ENCODE data around the gene ELMO1. TPM values are rescaled to one million over a fixed set of nuclear protein-coding genes. Genes with fewer than 3 reads are reported as not detected.

The ELMO1 gene
- total RNA-seq, 1 experiment from 2014 or later, result 7.8 TPM

DNA sequence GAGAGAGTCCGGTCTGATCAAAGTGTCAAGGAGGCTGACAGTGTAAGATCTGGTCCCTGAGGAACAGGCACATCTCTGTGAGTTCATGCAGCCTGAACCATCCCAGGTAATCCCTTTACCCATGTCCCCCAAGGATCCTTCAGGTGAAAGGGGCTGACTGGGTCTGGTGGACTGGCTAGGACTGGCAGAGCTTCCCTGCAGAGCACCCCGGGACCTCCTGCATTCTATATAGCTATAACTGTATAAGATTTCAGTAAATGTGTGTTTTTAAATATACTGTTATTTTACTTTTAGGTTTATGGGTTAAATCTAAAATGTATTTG, 246.8 kb downstream of the ELMO1 start:
- Histone ChIP-seq H4K5ac (ENCODE audit: insufficient read length, low read depth, low read length) (no peak overlapping the region), H3K14ac (ENCODE audit: insufficient read depth, low read length) (no peak overlapping the region), H3K23me2 (ENCODE audit: insufficient read length, low read depth, low read length, poor library complexity, severe bottlenecking) (no peaks in the 10 kb centered on the region), H4K20me1 (ENCODE audit: control insufficient read depth, insufficient read depth, insufficient read length) (no peaks in the 10 kb centered on the region), H3K56ac (ENCODE audit: insufficient read length, low read depth, low read length) (no peak overlapping the region), H2BK120ac (ENCODE audit: low read depth, low read length, poor library complexity, severe bottlenecking) (no peak overlapping the region), H3K23ac (ENCODE audit: insufficient read length, low read depth, low read length) (no peak overlapping the region), H3K27ac (ENCODE audit: insufficient read length, low read depth, low read length) (no peak overlapping the region), H3K4ac (ENCODE audit: low read depth, low read length) (no peak overlapping the region), H3K9me3 (ENCODE audit: control insufficient read depth, low read depth, low read length) (no peaks in the 10 kb centered on the region), H2BK5ac (ENCODE audit: insufficient read length, low read length) (no peak overlapping the region), H3K4me1 (ENCODE audit: insufficient read depth, low read length) (no peaks in the 10 kb centered on the region), H4K91ac (ENCODE audit: insufficient read length, low read depth, low read length) (no peak overlapping the region), H3K27me3 (ENCODE audit: insufficient read depth, low read length) (no peaks in the 10 kb centered on the region), H3K4me2 (ENCODE audit: insufficient read depth, insufficient read length, low read length) (no peak overlapping the region), H3K79me2 (ENCODE audit: insufficient read depth, low read length) (no peaks in the 10 kb centered on the region), H2AFZ (ENCODE audit: low read length) (no peak overlapping the region), H2AK5ac (ENCODE audit: insufficient read length, low read length) (no peak overlapping the region), H3K18ac (ENCODE audit: insufficient read length, low read depth, low read length) (no peak overlapping the region), H3K9ac (ENCODE audit: extremely low read depth, insufficient read length, low read length) (no peak overlapping the region), H3K79me1 (ENCODE audit: insufficient read depth, low read depth, low read length, poor library complexity, severe bottlenecking) (no peaks in the 10 kb centered on the region), H3T11ph (ENCODE audit: low read length) (no peak overlapping the region), H2BK12ac (ENCODE audit: insufficient read length, low read depth, low read length) (no peak overlapping the region), H2BK20ac (ENCODE audit: low read depth, low read length, poor library complexity, severe bottlenecking) (no peak overlapping the region), H4K8ac (replicated peaks; ENCODE audit: insufficient read length, low read depth, low read length) (no peak overlapping the region), H2BK15ac (ENCODE audit: low read depth, low read length) (no peak overlapping the region)
- TF ChIP-seq, protein P1, sequence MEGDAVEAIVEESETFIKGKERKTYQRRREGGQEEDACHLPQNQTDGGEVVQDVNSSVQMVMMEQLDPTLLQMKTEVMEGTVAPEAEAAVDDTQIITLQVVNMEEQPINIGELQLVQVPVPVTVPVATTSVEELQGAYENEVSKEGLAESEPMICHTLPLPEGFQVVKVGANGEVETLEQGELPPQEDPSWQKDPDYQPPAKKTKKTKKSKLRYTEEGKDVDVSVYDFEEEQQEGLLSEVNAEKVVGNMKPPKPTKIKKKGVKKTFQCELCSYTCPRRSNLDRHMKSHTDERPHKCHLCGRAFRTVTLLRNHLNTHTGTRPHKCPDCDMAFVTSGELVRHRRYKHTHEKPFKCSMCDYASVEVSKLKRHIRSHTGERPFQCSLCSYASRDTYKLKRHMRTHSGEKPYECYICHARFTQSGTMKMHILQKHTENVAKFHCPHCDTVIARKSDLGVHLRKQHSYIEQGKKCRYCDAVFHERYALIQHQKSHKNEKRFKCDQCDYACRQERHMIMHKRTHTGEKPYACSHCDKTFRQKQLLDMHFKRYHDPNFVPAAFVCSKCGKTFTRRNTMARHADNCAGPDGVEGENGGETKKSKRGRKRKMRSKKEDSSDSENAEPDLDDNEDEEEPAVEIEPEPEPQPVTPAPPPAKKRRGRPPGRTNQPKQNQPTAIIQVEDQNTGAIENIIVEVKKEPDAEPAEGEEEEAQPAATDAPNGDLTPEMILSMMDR (conservative IDR thresholded peaks at IDR 0.05), result peak; percentile 9; the same call in 2 of the 3 replicates
- no peak for DNase-seq
- no CpG with 5 or more reads among the region's 2 CpGs for WGBS (ENCODE audit: extremely low coverage, insufficient read length, low lambda C conversion rate)
- Mint-ChIP-seq H3K4me1 (peaks cover 8 to 15% of the 10 kb centered on the region in 2 experiments), H3K4me3 (no peak overlapping the region), H3K9me3 (no peaks in the 10 kb centered on the region), H3K36me3 (ENCODE audit: insufficient read depth in 1 of 3, low read depth in 3 of 3) (peaks cover 7 to 9% (median 8%) of the 10 kb centered on the region in 3 experiments; a peak in 5 of 7 replicates), H3K27ac (no peak overlapping the region), H3K27me3 (ENCODE audit: low read depth) (no peaks in the 10 kb centered on the region)
